Spleen (tissue), 7 donors: ENCODE measurements around the gene HEXD.

ENCODE experiments used
- POLR2A ChIP-seq, 3 donors: fragments of 450-650 bp; IDR thresholded peaks; one replicate each; pipeline ENCODE4 v1.5.1; 2017; ENCODE audit warnings: antibody characterized with exemption in 3 of 3, mild to moderate bottlenecking in 1 of 3
- TF ChIP-seq, protein P1 (sequence below), 11 experiments: fragments of 200-600 bp in 7 of 11; fragments of 450-650 bp in 4 of 11; sonication (generic) in 4 of 11; IDR thresholded peaks in 8 of 11; conservative IDR thresholded peaks in 3 of 11; 1 replicate in 7 of 11; 2 replicates in 4 of 11; pipeline versions ENCODE4 v1.4.0 to v1.8.0; 2016 to 2021; ENCODE audit warnings: antibody characterized with exemption in 11 of 11, inconsistent platforms in 4 of 11, mild to moderate bottlenecking in 1 of 11
- donor health status: DM: no; HTN: no; CAD: no; lungs with moderate emphysema.
- donor health status: DM: no; HTN: no; CAD: no.
- donor health status: DM: no; HTN: no; CAD: no.

DNA sequence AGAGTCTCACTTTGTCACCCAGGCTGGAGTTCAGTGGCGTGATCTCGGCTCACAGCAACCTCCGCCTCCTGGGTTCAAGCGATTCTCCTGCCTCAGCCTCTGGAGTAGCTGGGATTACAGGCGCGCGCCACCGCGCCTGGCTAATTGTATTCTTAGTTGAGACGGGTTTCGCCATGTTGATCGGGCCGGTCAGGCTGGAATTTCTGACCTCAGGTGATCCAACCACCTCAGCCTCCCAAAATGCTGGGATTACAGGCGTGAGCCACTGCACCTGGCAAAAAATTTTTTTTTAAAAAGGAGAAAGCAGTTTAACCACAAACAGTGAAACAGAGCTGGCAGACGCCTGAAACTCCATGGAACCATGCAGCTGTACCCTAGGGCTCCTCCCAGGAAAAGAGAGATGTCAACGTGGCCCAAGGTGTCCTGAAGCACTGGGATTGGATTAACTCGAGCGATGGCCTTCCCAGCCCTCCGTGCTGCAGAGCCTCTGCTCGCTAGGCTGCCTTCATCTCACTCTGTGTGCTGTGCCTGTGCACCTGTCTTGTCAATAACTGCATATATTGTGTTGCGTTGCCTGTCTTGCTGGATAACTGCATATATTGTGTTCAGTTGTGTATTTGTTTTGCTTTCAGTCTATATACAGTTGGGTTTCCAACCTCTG is 71.8 kb downstream of the HEXD start:
- TF ChIP-seq, protein P1, sequence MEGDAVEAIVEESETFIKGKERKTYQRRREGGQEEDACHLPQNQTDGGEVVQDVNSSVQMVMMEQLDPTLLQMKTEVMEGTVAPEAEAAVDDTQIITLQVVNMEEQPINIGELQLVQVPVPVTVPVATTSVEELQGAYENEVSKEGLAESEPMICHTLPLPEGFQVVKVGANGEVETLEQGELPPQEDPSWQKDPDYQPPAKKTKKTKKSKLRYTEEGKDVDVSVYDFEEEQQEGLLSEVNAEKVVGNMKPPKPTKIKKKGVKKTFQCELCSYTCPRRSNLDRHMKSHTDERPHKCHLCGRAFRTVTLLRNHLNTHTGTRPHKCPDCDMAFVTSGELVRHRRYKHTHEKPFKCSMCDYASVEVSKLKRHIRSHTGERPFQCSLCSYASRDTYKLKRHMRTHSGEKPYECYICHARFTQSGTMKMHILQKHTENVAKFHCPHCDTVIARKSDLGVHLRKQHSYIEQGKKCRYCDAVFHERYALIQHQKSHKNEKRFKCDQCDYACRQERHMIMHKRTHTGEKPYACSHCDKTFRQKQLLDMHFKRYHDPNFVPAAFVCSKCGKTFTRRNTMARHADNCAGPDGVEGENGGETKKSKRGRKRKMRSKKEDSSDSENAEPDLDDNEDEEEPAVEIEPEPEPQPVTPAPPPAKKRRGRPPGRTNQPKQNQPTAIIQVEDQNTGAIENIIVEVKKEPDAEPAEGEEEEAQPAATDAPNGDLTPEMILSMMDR (IDR thresholded peaks at IDR 0.05 in 8 of 11, conservative IDR thresholded peaks at IDR 0.05 in 3 of 11): no peak
- TF ChIP-seq POLR2A (IDR thresholded peaks at IDR 0.05): no peak
